CD8-positive, alpha-beta memory T cell (primary cell): Measurements from ENCODE around the gene P2RY11. TPM values are rescaled to one million over a fixed set of nuclear protein-coding genes. Genes with fewer than 3 reads are reported as not detected.

Experiments used
- CTCF ChIA-PET: fragments of 350-600 bp; sonication (Branson Sonifier 250); formaldehyde crosslinking; loops from one replicate; lab custom pipeline; 2021; ENCODE audit warnings: antibody characterized with exemption; lab: Charles Lee
- POLR2A ChIA-PET: fragments of 350-600 bp; sonication (Branson Sonifier 250); formaldehyde crosslinking; loops from one replicate; lab custom pipeline; 2021; ENCODE audit warnings: antibody characterized with exemption; lab: Charles Lee
- DNase-seq, 5 donors: peaks; one replicate each; pipeline versions ENCODE4 v3.0.0 to v3.0.0-alpha.2; 2020 to 2022; ENCODE audit warnings: mixed read lengths in 1 of 5
- H3K27ac ChIP-seq: one replicate; pipeline ENCODE4 v1.7.0; 2013; ENCODE audit warnings: low read depth, mild to moderate bottlenecking, low read length, moderate library complexity
- H3K27me3 ChIP-seq: 2 replicates; pipeline ENCODE4 v1.7.0; 2013; ENCODE audit warnings: low read length, mild to moderate bottlenecking; ENCODE audit not compliant: insufficient read depth, poor library complexity, severe bottlenecking
- H3K36me3 ChIP-seq: 2 replicates; pipeline ENCODE4 v1.7.0; 2013; ENCODE audit warnings: mild to moderate bottlenecking, low read length, moderate library complexity; ENCODE audit not compliant: insufficient read depth
- H3K4me1 ChIP-seq: 2 replicates; pipeline ENCODE4 v1.7.0; 2013; ENCODE audit warnings: mild to moderate bottlenecking, low read length, moderate library complexity; ENCODE audit not compliant: insufficient read depth
- H3K4me3 ChIP-seq: 2 replicates; pipeline ENCODE4 v1.7.0; 2013; ENCODE audit warnings: mild to moderate bottlenecking, low read length
- H3K9me3 ChIP-seq: 2 replicates; pipeline ENCODE4 v1.7.0; 2013; ENCODE audit warnings: mild to moderate bottlenecking, low read length
- H3K27ac Mint-ChIP-seq, 8 donors: one replicate each; pipeline ENCODE4 v1.8.0; 2020 to 2021; ENCODE audit warnings: mixed read lengths in 8 of 8, mild to moderate bottlenecking in 6 of 8, inconsistent platforms in 3 of 8, moderate library complexity in 3 of 8
- H3K27me3 Mint-ChIP-seq, 2 donors: one replicate each; pipeline ENCODE4 v1.8.0; 2020 to 2021; ENCODE audit warnings: mixed read lengths in 2 of 2, mild to moderate bottlenecking in 1 of 2, moderate library complexity in 1 of 2
- H3K36me3 Mint-ChIP-seq, 3 donors: one replicate each; pipeline ENCODE4 v1.8.0; 2020 to 2021; ENCODE audit warnings: mixed read lengths in 3 of 3, inconsistent platforms in 1 of 3, mild to moderate bottlenecking in 1 of 3
- H3K4me1 Mint-ChIP-seq, 3 donors: one replicate each; pipeline ENCODE4 v1.8.0; 2020 to 2021; ENCODE audit warnings: mixed read lengths in 3 of 3, inconsistent platforms in 1 of 3, mild to moderate bottlenecking in 1 of 3
- H3K4me3 Mint-ChIP-seq, 7 donors: one replicate each; pipeline ENCODE4 v1.8.0; 2020 to 2021; ENCODE audit warnings: mixed read lengths in 7 of 7, mild to moderate bottlenecking in 6 of 7, moderate library complexity in 4 of 7, inconsistent platforms in 2 of 7
- H3K9me3 Mint-ChIP-seq, 5 donors: one replicate each; pipeline ENCODE4 v1.8.0; 2020 to 2022; ENCODE audit warnings: mixed read lengths in 5 of 5, mild to moderate bottlenecking in 3 of 5, moderate library complexity in 2 of 5, inconsistent platforms in 1 of 5
- polyA plus RNA-seq: library from polyadenylated mRNA; unstranded; fragments of 300-500 nt; fragmentation: Illumina TruSeq; gene quantifications from one replicate; pipeline ENCODE4 v1.2.3, GENCODE V29; 2021
- total RNA-seq, 2 experiments: library from RNA; stranded (reverse); gene quantifications; one replicate each; pipeline ENCODE4 v1.2.3, GENCODE V29; 2021

The P2RY11 gene
- total and polyA plus RNA-seq, 3 experiments from 2014 or later = 7.4 to 58.1 (median 53.7) TPM

- Mint-ChIP-seq H3K4me3 (peak overlapping the region in 3 of 7 donors; percentile 5 to 54 (median 34)), H3K4me1 (peaks cover 35 to 79% (median 46%) of the 10 kb centered on the region in 3 donors), H3K27me3 (peaks cover 0 to 5% of the 10 kb centered on the region in 2 donors), H3K36me3 (peaks cover 0 to 76% (median 5%) of the 10 kb centered on the region in 3 donors), H3K9me3 (no peaks in the 10 kb centered on the region), H3K27ac (peak overlapping the region in 7 of 8 donors; percentile 23 to 83 (median 69))
- CTCF ChIA-PET = interaction anchor here (0.6 to 14.2 kb wide), 6 partner anchors 9 to 144 kb away, joined by 3 to 194 read pairs (median 4); partner anchors contain the start of genes ANGPTL6 and PPAN
- POLR2A ChIA-PET = interaction anchor here (0.5 to 2.8 kb wide), 5 partner anchors 11 to 28 kb away, joined by 3 to 15 read pairs (median 10); no protein-coding TSS in a partner anchor
- DNase-seq = peak in 1 of 5 donors; percentile 48
- H3K4me3 ChIP-seq = no peak overlapping the region
- H3K27ac ChIP-seq = no peak overlapping the region
- peaks cover 36% of the 10 kb centered on the region for H3K36me3 ChIP-seq
- no peaks in the 10 kb centered on the region for H3K9me3 ChIP-seq
- H3K4me1 ChIP-seq = peaks cover 58% of the 10 kb centered on the region
- H3K27me3 ChIP-seq = no peaks in the 10 kb centered on the region
Observed at GRCh38 chr19:10114651-10115391, 3.3 kb downstream of the P2RY11 start.

- Histone ChIP-seq H3K36me3 (peaks cover 30% of the 10 kb centered on the region), H3K27ac (no peak overlapping the region), H3K4me3 (no peak overlapping the region), H3K27me3 (no peaks in the 10 kb centered on the region), H3K4me1 (peaks cover 58% of the 10 kb centered on the region), H3K9me3 (no peaks in the 10 kb centered on the region)
- Mint-ChIP-seq H3K27ac (peak overlapping the region in 7 of 8 donors; percentile 7 to 92 (median 83)), H3K4me3 (peak overlapping the region in 2 of 7 donors; percentile 5 to 54), H3K27me3 (peaks cover 0 to 5% of the 10 kb centered on the region in 2 donors), H3K36me3 (peaks cover 0 to 71% (median 5%) of the 10 kb centered on the region in 3 donors), H3K9me3 (no peaks in the 10 kb centered on the region), H3K4me1 (peaks cover 34 to 76% (median 48%) of the 10 kb centered on the region in 3 donors)
- POLR2A ChIA-PET = interaction anchor here (0.6 to 2.8 kb wide), 4 partner anchors 12 to 24 kb away, joined by 3 to 15 read pairs (median 10); no protein-coding TSS in a partner anchor
- peak in 1 of 5 donors; percentile 49 for DNase-seq
- CTCF ChIA-PET = interaction anchor here (0.9 to 14.2 kb wide), 3 partner anchors 16 to 134 kb away, joined by 4 to 194 read pairs (median 27); partner anchors contain the start of gene ANGPTL6
Observed at GRCh38 chr19:10115392-10116084, 4.0 kb downstream of the P2RY11 start.

- H3K4me1 Mint-ChIP-seq = peaks cover 29 to 70% (median 45%) of the 10 kb centered on the region in 3 donors
- H3K27me3 Mint-ChIP-seq = peaks cover 0 to 4% of the 10 kb centered on the region in 2 donors
- peaks cover 28% of the 10 kb centered on the region for H3K36me3 ChIP-seq
- no peak overlapping the region for H3K4me3 ChIP-seq
- H3K27me3 ChIP-seq = no peaks in the 10 kb centered on the region
- H3K9me3 Mint-ChIP-seq = no peaks in the 10 kb centered on the region
- H3K9me3 ChIP-seq = no peaks in the 10 kb centered on the region
- peaks cover 53% of the 10 kb centered on the region for H3K4me1 ChIP-seq
- peak overlapping the region; percentile 54 to 92 (median 82) for H3K27ac Mint-ChIP-seq
- peak overlapping the region in 5 of 7 donors; percentile 12 to 78 (median 55) for H3K4me3 Mint-ChIP-seq
- DNase-seq = peak in 1 of 5 donors; percentile 49
- H3K27ac ChIP-seq = no peak overlapping the region
- ChIA-PET CTCF (interaction anchor here (0.9 to 14.2 kb wide), 5 partner anchors 15 to 186 kb away, joined by 3 to 194 read pairs (median 4); partner anchors contain the start of gene ANGPTL6), POLR2A (interaction anchor here (0.8 to 2.8 kb wide), 3 partner anchors 9 to 27 kb away, joined by 3 to 11 read pairs (median 11); partner anchors contain the start of gene PPAN)
- peaks cover 0 to 66% (median 2%) of the 10 kb centered on the region in 3 donors for H3K36me3 Mint-ChIP-seq
Observed at GRCh38 chr19:10116085-10116865, 4.8 kb downstream of the P2RY11 start.

DNA sequence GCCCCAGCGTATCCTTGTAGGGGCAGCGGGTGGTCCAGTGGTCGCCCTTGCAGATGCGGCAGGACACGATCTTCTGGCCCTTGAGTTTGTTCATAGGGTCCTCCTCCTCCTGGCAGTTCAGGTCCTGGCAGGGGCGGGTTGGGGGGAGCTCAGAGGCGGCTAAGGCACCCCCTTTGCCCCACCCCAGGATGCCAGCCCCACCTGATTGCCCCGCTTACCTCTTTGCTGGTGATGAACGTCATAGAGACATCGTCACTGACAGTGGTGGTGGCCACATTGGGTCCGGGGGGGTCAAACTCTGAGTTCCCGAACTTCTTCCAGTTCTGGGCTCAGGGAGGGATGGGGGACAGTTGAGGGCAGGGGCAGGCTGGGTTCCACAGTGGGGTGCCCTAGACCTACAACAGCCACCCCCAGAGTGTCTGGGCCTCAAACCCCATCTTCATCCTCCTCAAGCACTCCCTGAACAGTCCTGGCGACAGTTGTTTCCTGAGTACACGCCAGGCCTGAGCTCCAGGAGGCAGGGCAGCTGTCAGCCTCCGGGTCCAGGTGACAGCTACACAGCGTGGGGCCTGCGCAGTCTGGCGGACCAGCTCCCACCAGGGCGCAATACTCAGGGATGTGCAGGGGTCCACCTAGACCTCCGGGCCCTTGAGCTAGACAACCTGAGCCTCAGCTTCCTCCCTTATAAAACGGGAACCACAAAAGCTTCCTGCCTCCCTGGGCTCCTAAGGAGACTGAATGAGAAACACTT, 5.5 kb downstream of the P2RY11 start:
- Mint-ChIP-seq H3K9me3 (no peaks in the 10 kb centered on the region), H3K27me3 (peaks cover 0 to 4% of the 10 kb centered on the region in 2 donors), H3K4me1 (peaks cover 24 to 63% (median 37%) of the 10 kb centered on the region in 3 donors), H3K4me3 (peak overlapping the region in 6 of 7 donors; percentile 11 to 78 (median 40)), H3K36me3 (peaks cover 0 to 61% (median 2%) of the 10 kb centered on the region in 3 donors), H3K27ac (peak overlapping the region in 6 of 8 donors; percentile 52 to 86 (median 74))
- peaks cover 28% of the 10 kb centered on the region for H3K36me3 ChIP-seq
- no peaks in the 10 kb centered on the region for H3K27me3 ChIP-seq
- ChIA-PET CTCF (interaction anchor here (0.8 to 14.2 kb wide), 8 partner anchors 9 to 186 kb away, joined by 3 to 194 read pairs (median 4); partner anchors contain the start of genes ANGPTL6 and PPAN), POLR2A (interaction anchor here (0.8 to 2.8 kb wide), 3 partner anchors 10 to 26 kb away, joined by 3 to 11 read pairs (median 11); partner anchors contain the start of gene PPAN)
- DNase-seq = peak in 1 of 5 donors; percentile 45
- H3K4me3 ChIP-seq = no peak overlapping the region
- no peaks in the 10 kb centered on the region for H3K9me3 ChIP-seq
- peaks cover 45% of the 10 kb centered on the region for H3K4me1 ChIP-seq
- H3K27ac ChIP-seq = no peak overlapping the region

- ChIA-PET POLR2A (interaction anchor here (0.8 to 2.6 kb wide), 4 partner anchors 11 to 23 kb away, joined by 3 to 16 read pairs (median 4); partner anchors contain the start of gene PPAN), CTCF (interaction anchor here (0.7 to 14.2 kb wide), 5 partner anchors 9 to 77 kb away, joined by 3 to 194 read pairs (median 4); partner anchors contain the start of gene ANGPTL6)
- H3K9me3 ChIP-seq = no peaks in the 10 kb centered on the region
- peaks cover 27% of the 10 kb centered on the region for H3K4me1 ChIP-seq
- Mint-ChIP-seq H3K27me3 (no peaks in the 10 kb centered on the region), H3K4me1 (peaks cover 11 to 44% (median 20%) of the 10 kb centered on the region in 3 donors), H3K9me3 (no peaks in the 10 kb centered on the region), H3K4me3 (peak overlapping the region; percentile 92 to 97 (median 94)), H3K36me3 (peaks cover 0 to 53% (median 2%) of the 10 kb centered on the region in 3 donors), H3K27ac (peak overlapping the region; percentile 72 to 97 (median 90))
- DNase-seq = peak in 1 of 5 donors; percentile 46
- H3K36me3 ChIP-seq = peaks cover 28% of the 10 kb centered on the region
- H3K27ac ChIP-seq = peak overlapping the region; percentile 87
- H3K27me3 ChIP-seq = no peaks in the 10 kb centered on the region
- peak overlapping the region; percentile 88 for H3K4me3 ChIP-seq
Observed at GRCh38 chr19:10118960-10119359, 7.5 kb downstream of the P2RY11 start.

DNA sequence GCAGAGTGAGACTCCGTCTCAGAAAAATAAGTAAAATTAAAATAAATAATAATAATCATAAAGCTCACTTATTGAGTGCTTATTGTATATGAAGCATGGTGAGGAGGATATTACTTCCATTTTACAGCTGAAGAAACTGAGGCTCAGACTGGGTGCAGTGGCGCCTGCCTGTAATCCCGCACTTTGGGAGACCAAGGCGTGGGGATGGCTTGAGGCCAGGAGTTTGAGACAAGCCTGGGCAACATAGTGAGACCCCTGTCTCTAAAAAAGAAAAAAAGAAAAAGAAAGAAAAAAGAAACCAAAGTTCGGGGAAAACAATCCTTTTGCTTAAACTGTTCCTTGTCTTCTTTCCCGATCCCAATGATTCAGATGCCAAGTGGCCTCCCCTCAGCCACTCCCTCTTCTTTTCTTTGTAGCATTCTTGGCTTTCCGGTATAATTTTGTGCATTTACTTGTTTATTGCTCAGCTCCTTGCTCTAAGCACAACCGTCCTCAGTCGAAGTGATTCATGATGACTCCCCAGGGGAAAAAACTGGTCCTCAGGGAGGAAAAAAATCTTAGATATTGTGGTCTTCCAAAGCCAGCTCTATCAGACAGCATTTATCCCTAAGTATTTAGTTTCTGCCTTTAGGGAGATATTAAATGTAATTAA, 9.2 kb downstream of the P2RY11 start:
- Mint-ChIP-seq H3K4me1 (peaks cover 11 to 32% (median 20%) of the 10 kb centered on the region in 3 donors), H3K9me3 (no peaks in the 10 kb centered on the region), H3K27ac (peak overlapping the region in 1 of 8 donors; percentile 50), H3K27me3 (no peaks in the 10 kb centered on the region), H3K4me3 (peak overlapping the region in 4 of 7 donors; percentile 29 to 78 (median 52)), H3K36me3 (peaks cover 0 to 41% (median 6%) of the 10 kb centered on the region in 3 donors)
- Histone ChIP-seq H3K9me3 (no peaks in the 10 kb centered on the region), H3K4me1 (peaks cover 27% of the 10 kb centered on the region), H3K4me3 (no peak overlapping the region), H3K36me3 (peaks cover 22% of the 10 kb centered on the region), H3K27ac (no peak overlapping the region), H3K27me3 (no peaks in the 10 kb centered on the region)
- no peak for DNase-seq
- ChIA-PET POLR2A (interaction anchor here (1.0 to 2.6 kb wide), 4 partner anchors 13 to 22 kb away, joined by 3 to 16 read pairs (median 4); partner anchors contain the start of gene PPAN), CTCF (interaction anchor here (0.6 to 1.5 kb wide), 13 partner anchors 9 to 138 kb away, joined by 3 to 8 read pairs (median 3); partner anchors contain the start of genes P2RY11 and PPAN)
